Hippocampal formation (tissue), 2 donors: Measurements from ENCODE around the gene SUPT4H1.
"Not testable (repeated sequence)": the region's sequence is repeated elsewhere in the genome, so short reads cannot be mapped to it uniquely, and the experiment has no call there.

ENCODE experiments used
- DNase-seq, 2 donors: peaks; one replicate each; lab custom pipeline; 2025; lab: John Stamatoyannopoulos, UW

SUPT4H1 gene

DNA sequence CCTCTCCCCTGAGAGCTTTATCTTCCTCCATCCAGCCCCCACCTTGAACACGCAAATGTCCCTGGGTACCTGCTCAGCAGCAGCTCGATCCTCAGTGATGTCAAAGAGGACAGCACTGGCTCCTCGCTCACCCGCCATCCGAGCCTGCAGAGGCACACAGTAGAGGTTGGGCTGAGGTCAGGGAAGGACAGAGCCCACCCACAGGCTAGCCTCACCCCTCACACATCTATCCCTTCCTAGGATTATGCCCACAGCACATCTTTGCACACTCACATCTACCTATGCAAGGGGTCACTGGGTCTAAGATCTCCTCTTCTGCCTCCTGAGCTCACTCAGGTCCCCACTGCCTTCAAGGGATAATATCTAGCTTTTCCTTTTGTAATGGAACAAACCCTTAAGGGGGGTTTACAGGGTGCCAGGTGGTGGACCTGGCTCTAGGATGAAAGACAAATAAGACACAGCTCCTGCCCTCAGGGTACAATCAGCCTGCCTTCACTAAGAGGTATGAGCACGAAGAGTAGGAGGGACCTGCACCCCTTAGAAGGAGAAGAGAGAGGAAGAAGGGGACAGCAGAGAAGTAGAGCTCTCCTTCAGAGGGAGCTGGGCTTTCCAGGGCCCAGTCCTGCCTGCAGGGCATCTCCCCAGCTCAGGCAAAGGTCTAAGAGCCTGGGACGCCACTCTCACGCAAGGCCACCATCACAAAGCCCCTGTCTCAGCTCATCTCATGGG is 11.6 kb upstream of the SUPT4H1 start:
- DNase-seq = no peak

DNA sequence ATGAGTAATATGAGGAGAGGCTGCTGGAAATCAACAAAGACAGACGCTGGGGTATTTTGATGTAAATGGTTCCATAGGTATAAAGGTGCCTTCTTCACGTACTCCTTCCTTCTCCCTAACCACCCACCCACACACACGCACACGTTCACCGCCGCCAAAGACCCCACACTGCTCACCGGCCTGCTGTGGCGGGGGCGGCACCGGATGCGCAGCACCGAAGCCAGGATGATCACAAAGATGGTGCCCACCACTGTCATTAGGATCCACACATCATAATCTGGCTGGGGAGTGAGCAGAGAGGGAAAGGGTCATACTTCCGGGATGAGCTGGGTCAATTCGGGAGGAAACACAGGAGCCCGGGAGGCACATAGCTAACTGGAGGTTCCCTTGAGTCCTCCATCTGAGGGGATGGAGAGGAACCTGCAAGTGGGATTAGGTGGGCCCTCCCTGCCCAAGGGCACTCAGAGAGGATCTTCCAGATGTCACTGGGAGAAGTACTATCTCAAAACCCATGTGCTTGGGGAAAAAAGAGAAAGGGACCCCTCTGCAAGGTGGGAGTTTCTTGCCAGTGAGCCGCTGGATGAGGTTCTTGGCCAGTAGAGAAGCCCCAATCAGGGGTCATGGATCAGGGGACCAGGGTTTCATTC is 10.5 kb upstream of the SUPT4H1 start:
- no peak for DNase-seq

GRCh38 chr17:58360296-58361063 is 8.5 kb upstream of the SUPT4H1 start:
- no peak for DNase-seq

DNA sequence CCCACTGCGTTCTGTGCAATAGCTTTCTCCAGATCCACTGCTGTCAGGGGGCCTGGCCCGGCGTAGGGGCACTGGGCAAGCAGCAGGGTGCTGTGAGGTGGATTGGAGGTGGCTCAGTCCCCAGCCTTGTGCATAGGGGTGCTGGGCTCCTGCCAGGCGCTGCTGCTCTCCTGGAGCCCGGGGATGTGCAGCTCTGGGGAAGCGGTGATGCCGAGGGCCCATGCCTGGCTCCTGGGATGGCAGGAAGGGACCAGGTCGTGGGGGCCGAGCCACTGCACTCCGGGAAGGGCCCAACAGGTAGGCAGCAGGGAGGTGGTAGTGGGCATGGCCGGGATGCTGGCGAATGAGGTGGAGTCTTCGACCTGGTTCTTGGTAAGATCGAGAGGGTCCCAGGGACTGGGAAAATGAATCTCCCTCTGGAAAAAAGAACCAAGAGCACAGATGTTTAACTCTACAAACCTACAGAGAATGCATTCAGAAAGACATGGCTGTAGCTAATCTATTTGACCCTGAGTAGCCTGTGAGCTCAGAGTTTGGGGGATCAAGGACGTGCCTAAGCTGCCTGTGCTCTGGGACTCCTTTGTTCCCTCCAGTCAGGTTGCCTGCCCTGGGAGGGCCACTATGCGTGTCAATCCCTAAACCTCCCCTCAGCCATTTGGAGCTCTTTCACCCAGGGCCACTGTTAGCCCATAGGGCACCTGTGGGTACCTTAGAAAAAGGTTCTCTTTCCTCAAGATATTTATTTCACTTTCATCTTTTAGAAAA is 6.6 kb upstream of the SUPT4H1 start:
- no peak for DNase-seq

DNA sequence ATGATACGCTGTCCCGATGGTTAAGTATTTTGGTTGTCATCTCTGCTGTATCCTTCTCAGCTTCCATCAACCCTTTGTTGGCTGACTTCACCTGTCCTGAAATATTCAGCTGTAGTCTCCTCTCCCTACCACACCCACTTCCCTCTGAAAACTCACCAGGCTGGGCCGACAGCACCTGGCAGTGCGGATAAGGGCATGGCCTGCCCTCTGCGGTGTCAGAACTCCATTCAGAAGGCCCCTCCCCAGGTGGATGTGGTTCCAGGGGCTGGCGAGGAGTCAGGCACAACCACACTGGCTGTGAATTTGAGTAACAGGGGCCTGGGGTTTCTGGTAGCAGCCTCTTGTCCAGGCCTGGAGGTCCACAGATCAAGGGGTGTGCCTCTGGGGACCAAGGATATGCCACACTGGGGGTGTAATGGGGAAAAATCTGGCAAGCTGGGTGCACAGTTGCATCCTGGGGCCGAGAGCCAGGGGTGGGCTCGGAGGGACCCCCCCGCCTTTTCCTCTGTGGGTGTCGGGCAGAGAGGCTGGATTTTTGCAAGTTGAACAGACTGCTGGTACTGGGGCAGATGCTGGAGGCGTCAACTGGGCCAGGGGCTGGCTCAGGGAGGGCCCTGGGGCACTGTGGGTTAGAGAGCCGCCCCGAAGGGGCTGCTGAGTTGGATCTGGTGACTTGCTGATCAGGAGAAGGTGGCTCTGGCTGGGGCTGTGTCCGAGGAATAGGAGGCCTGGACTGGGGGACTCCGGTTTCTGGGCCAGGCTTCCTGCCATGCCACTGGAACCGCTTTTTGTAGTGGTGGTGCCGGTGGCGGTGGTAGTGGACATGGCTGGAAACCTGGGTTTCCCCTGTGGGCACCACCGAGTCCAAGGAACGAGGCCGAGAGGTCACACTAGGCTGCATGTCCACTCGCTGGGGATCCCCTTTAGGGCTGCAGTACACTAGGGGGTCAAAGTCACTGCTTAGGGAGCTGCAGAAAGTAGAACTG is 5.6 kb upstream of the SUPT4H1 start:
- no peak for DNase-seq

DNA sequence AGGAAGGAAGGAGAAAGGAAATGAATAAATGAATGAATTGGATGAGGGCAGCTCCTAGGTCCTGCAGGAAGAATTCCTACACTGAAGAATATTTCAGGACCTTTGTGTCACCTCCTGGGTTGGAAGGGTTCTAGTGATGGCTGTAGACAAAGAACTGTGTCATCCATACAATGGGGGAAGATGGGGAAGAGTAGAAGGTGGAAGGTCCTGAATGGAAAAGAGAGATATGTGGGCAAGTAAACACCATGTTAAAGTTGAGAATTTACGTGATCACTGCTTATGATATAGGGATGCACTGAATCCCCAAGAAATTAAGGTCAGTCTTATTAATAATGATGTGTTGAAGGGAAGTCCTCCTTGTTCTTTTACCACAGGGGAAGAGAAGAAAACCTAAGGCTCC is 4.2 kb upstream of the SUPT4H1 start:
- no peak for DNase-seq

DNA sequence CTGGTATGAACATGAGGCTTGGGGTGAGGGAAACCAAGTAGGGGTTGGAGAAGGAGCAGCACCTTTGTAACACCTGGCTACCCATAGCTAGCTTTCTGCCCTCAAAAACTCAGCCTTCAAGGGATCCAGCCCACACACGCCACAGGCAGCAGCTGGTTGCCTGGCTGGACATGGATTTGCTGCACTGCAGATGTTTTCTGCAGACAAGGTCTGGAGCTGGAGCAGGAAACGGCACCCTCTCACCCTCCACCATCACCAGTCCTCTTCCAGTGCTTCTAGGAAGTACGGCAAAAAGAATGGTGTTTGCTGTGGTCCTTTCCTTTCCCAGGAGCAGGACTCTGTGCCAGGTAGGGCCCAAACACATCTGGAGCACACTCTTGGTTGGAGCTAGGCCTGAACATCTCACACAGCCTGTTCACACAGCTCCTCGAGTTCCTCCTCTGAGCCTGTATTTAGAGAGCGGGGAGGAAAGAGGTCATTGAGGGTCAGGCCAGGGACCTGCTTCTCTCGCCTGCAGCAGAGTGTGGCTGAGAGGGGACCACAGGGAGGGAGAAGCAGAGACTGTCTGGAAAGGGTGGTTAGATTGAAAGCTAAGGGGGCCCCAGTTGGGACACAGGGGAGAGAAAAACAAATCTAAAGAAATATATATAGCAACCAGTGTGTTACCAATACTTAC is 2.7 kb upstream of the SUPT4H1 start:
- no peak for DNase-seq

DNA sequence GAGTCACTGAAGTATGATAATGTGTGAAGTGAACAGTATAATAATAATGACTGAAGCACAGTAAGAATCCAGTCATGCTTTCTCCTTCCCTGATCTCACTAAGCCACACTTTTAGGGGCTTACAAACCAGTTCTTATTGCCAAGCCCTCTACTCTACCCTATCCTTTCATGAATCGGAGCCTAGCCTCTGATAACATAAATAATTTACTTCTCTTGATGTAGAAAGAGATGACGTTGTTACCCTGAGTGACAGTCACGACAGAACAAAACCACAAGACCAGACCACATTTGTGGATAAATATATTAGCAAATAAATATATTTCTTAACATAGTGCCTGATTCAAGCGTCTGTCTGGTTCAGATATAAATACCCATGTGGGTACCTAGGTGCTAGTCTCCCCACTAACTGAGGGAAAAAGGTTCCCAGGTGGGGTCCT is 1.4 kb upstream of the SUPT4H1 start:
- DNase-seq = no peak

DNA sequence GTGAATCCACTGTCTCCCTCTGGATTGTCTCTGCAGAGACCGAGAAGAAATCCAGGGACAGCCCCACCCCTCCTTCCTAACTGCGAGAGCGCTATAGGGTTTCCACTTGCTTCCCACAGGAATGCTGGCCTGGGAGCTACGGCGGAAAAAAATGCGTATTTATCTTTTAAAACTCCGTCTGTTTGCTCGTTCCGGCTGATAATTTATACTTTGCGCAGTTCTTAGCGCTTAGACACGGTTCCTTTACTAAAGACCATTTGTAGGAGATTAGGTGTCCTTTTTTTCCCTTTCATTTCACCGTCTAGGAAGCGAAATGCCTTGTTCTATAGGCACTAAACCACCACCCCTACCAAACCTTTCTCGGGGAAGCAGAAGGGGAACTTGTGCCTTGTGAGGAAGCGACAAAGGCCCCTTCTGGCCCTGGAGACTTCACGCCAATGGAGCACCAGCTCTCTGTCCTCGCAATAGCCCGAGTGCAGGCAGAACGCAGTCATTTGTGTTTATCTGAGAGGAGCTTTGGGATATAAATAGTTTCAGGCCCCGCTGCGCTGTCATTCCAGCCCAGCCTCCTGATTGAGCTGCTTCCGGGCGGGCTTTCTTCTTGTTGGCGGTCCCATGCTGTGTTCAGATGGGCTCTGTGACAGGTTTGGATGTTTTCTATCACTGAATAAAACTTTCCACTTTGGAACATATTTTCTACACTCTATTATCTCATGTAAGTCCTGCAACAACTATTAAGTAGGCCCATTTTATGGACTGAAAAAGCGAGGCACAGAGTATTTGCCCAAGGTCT is 791 bp upstream of the SUPT4H1 start:
- no peak for DNase-seq

DNA sequence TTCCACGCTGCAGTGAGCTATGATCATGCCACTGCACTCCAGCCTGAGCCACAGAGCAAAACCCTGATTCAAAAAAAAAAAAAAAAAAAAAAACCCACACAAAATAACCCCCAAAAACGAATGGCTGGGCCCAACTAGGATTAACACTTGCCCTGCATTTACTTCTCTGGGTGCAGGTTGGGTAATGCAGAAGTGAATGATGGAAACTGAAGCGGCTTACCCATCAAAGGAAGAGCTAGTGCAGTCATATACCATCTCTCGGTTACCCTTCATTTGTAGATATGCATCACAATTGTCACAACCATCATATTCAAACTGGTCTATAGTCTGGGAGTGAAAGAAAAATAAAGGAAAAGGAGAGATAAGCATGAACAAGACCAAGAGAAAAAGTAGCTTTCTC is 819 bp downstream of the SUPT4H1 start:
- DNase-seq = no peak

DNA sequence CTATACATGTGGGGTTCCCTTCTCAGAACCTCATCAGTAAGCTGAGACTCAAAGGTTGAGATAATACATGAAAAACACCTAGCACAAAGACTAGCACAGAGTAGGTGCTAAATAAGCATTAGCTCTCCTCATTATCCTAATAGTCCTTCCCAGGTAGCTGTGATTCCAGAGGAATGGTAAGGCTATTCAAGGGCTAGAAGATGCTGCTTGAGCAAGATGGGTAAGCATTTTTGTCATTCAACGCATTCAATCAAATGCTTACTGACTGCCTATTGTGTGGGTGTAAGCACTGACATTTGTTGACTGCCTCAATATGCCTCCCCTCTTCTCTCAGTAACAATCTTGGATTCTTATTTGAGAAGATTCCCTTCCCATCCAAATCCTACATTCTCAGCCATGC is 4.0 kb downstream of the SUPT4H1 start:
- no peak for DNase-seq

- no peak for DNase-seq
Measured at GRCh38 chr17:58345500-58345899, 6.5 kb downstream of the SUPT4H1 start.

DNA sequence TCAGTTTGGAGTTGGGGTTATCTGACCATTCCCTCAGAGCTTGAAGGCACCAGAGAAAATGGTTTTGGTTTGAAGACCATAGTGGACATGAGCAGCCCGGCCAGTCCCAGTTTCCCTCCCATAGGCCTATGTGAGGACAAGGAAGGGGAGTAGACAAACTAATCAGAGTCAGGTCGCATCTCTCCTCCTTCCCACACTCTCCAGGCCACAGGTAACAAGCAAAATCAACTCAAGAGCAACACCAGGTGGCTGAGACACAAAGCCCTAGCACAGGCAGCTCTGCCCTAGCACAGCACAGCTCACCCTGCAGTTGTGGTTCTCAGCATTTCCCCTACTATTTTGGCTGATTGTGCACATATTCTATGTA is 7.2 kb downstream of the SUPT4H1 start:
- no peak for DNase-seq

GRCh38 chr17:58344047-58344790 is 7.8 kb downstream of the SUPT4H1 start:
- no peak for DNase-seq

GRCh38 chr17:58343131-58343530 is 8.9 kb downstream of the SUPT4H1 start:
- DNase-seq = no peak

- no peak for DNase-seq
Measured at GRCh38 chr17:58341861-58342475, 10.0 kb downstream of the SUPT4H1 start.

- not testable (repeated sequence) for DNase-seq
Measured at GRCh38 chr17:58341136-58341860, 10.7 kb downstream of the SUPT4H1 start.

DNA sequence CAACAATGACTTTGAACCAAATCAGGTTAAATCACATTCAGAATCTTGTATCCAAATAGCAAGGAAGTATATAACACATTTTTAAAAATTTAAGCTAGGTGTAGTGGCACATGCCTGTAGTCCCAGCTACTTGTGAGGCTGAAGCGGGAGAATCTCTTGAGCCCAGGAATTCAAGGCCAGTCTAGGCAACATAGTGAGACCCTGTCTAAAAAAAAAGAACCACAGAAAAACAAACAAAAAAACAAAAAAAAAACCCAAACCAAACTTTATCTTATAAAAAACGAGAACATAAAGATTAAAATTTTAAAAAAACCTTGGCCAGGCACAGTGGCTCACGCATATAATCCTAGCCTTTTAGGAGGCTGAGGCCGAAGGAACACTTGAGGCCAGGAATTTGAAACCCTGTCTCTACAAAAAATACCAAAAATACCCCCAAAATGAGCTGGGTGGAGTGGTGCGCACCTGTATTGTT is 11.6 kb downstream of the SUPT4H1 start:
- DNase-seq = no peak
